Fibroblast of skin of left biceps (primary cell): ENCODE results near the gene GPT2.

Source experiments
- DNase-seq, 2 experiments: peaks; one replicate each; pipeline ENCODE4 v3.0.0-alpha.2; 2013; ENCODE audit warnings: low read depth in 2 of 2

GPT2 gene

GRCh38 chr16:46968063-46968435, 83.9 kb downstream of the GPT2 start:
- DNase-seq = no peak

GRCh38 chr16:46970089-46970488, 85.9 kb downstream of the GPT2 start:
- no peak for DNase-seq

- no peak for DNase-seq
These were observed 87.1 kb downstream of the GPT2 start for GRCh38 chr16:46971271-46971670.

- DNase-seq = no peak
These were observed 88.5 kb downstream of the GPT2 start for GRCh38 chr16:46972429-46973206.

- DNase-seq = peak; percentile 59 to 63
These were observed 89.2 kb downstream of the GPT2 start, which contains the start of gene DNAJA2 for GRCh38 chr16:46973207-46973995. DNAJA2 (minus strand) TSS chr16:46973674; CDS start chr16:46973572, 102 bp downstream.

GRCh38 chr16:46973996-46974324, 89.8 kb downstream of the GPT2 start:
- no peak for DNase-seq

- no peak for DNase-seq
These were observed 90.2 kb downstream of the GPT2 start for GRCh38 chr16:46974352-46974751.

GRCh38 chr16:46975165-46975564, 91.0 kb downstream of the GPT2 start:
- no peak for DNase-seq

GRCh38 chr16:46975908-46976470, 91.8 kb downstream of the GPT2 start:
- DNase-seq = no peak

- no peak for DNase-seq
These were observed 92.4 kb downstream of the GPT2 start for GRCh38 chr16:46976550-46976949.
